PFSK-1 (cell line): ENCODE data around the gene UGT2A2.

ENCODE experiments used
- REST ChIP-seq, 2 experiments: IDR thresholded peaks; 2 replicates each; pipeline versions ENCODE4 v1.6.1 to v1.8.0; 2011 to 2012; ENCODE audit warnings: low read depth in 2 of 2, low read length in 2 of 2, control low read depth in 1 of 2, inconsistent platforms in 1 of 2, mild to moderate bottlenecking in 1 of 2, moderate library complexity in 1 of 2; ENCODE audit not compliant: insufficient read depth in 1 of 2
- SIN3A ChIP-seq: IDR thresholded peaks from 2 replicates; pipeline ENCODE4 v1.6.1; 2012; ENCODE audit warnings: mild to moderate bottlenecking, low read length, moderate library complexity, borderline replicate concordance; ENCODE audit not compliant: insufficient read depth
- TAF1 ChIP-seq: IDR thresholded peaks from 2 replicates; pipeline ENCODE4 v1.6.1; 2012; ENCODE audit warnings: low read length, control low read depth, borderline replicate concordance; ENCODE audit not compliant: insufficient read depth

- TF ChIP-seq REST (IDR thresholded peaks at IDR 0.05; ENCODE audit: insufficient read depth in 1 of 2, low read depth in 2 of 2, low read length in 2 of 2) (no peak), TAF1 (no peak), SIN3A (no peak)
These were observed 11.4 kb upstream of the UGT2A2 start for GRCh38 chr4:69650872-69651271.
